ENCODE results near the gene PARD3B. TPM values are rescaled to one million over a fixed set of nuclear protein-coding genes. Genes with fewer than 3 reads are reported as not detected.
A peak's percentile ranks its signal among the peaks of the same experiment; 100 is the strongest.

The PARD3B gene
- total and polyA plus RNA-seq, 2 donors (not counting 1 experiment from before 2014, with no cell fraction given): 7.4 to 20.6 TPM

DNA sequence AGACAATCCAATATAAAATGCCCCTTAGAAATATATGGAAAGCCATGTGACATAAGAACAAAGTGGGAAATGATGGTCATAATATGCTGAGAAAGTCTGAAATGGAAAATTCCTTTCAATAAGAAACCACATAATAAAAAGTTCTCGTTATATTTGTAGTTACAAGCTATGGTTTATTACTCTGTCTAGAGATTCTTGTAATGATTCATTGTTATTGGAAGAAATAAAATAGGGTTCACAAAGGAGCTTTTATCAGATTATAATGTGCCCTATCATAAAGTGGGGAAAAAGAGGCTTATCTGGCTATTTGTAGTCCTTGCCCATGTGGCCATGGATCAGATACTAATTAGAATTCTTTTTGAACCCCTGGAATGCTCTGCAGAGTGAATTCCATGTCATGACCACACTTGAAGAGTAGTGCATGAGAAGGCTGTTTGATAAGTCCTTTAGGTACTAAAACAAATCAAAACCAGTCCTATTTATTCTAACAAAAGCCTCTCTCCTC, 716.3 kb downstream of the PARD3B start:
- no peak overlapping the region for H3K9ac ChIP-seq (ENCODE audit: insufficient read depth, low read length)
- H3K36me3 ChIP-seq (ENCODE audit: control insufficient read depth, insufficient read depth, low read length): no peaks in the 10 kb centered on the region
- no peaks in the 10 kb centered on the region for H3K9me3 ChIP-seq (ENCODE audit: control insufficient read depth, insufficient read depth, low read depth, low read length)
- no peak overlapping the region for H2AFZ ChIP-seq (ENCODE audit: low read length)
- no peaks in the 10 kb centered on the region for H3K27me3 ChIP-seq (ENCODE audit: control insufficient read depth, insufficient read depth, low read length)
- H3K4me1 ChIP-seq (ENCODE audit: control insufficient read depth, extremely low read depth, insufficient read depth, low read length): no peaks in the 10 kb centered on the region
- DNase-seq (ENCODE audit: low read depth in 2 of 2): peak in 1 of 2 donors; percentile 36
- no peak overlapping the region for H3K27ac ChIP-seq (ENCODE audit: insufficient read depth, low read length)
- no peak overlapping the region for H3K4me2 ChIP-seq (ENCODE audit: extremely low read depth, insufficient read depth, low read length)
- no peaks in the 10 kb centered on the region for H3K79me2 ChIP-seq (ENCODE audit: control insufficient read depth, insufficient read depth, low read length)
- no peaks in the 10 kb centered on the region for H4K20me1 ChIP-seq (ENCODE audit: control insufficient read depth, extremely low read depth, insufficient read depth, low read length)
- no peak for TF ChIP-seq EZH2 (IDR thresholded peaks at IDR 0.05; ENCODE audit: low read length, missing control alignments)
- TF ChIP-seq, protein P1, sequence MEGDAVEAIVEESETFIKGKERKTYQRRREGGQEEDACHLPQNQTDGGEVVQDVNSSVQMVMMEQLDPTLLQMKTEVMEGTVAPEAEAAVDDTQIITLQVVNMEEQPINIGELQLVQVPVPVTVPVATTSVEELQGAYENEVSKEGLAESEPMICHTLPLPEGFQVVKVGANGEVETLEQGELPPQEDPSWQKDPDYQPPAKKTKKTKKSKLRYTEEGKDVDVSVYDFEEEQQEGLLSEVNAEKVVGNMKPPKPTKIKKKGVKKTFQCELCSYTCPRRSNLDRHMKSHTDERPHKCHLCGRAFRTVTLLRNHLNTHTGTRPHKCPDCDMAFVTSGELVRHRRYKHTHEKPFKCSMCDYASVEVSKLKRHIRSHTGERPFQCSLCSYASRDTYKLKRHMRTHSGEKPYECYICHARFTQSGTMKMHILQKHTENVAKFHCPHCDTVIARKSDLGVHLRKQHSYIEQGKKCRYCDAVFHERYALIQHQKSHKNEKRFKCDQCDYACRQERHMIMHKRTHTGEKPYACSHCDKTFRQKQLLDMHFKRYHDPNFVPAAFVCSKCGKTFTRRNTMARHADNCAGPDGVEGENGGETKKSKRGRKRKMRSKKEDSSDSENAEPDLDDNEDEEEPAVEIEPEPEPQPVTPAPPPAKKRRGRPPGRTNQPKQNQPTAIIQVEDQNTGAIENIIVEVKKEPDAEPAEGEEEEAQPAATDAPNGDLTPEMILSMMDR (conservative IDR thresholded peaks at IDR 0.05 in 1 of 2, IDR thresholded peaks at IDR 0.05 in 1 of 2; ENCODE audit: low read depth in 1 of 2, low read length in 2 of 2): no peak
- no peak overlapping the region for H3K4me3 ChIP-seq (replicated peaks in 1 of 4; ENCODE audit: control extremely low read depth in 1 of 4, insufficient read depth in 1 of 4, low read depth in 3 of 4, low read length in 4 of 4)

GRCh38 chr2:205267323-205267722, 722.0 kb downstream of the PARD3B start:
- no peaks in the 10 kb centered on the region for H4K20me1 ChIP-seq (ENCODE audit: control insufficient read depth, extremely low read depth, insufficient read depth, low read length)
- H3K27me3 ChIP-seq (ENCODE audit: control insufficient read depth, insufficient read depth, low read length): no peaks in the 10 kb centered on the region
- H2AFZ ChIP-seq (ENCODE audit: low read length): no peak overlapping the region
- TF ChIP-seq, protein P1 (conservative IDR thresholded peaks at IDR 0.05 in 1 of 2, IDR thresholded peaks at IDR 0.05 in 1 of 2; ENCODE audit: low read depth in 1 of 2, low read length in 2 of 2): no peak
- no peak for TF ChIP-seq EZH2 (IDR thresholded peaks at IDR 0.05; ENCODE audit: low read length, missing control alignments)
- no peak overlapping the region for H3K4me2 ChIP-seq (ENCODE audit: extremely low read depth, insufficient read depth, low read length)
- H3K4me1 ChIP-seq (ENCODE audit: control insufficient read depth, extremely low read depth, insufficient read depth, low read length): no peaks in the 10 kb centered on the region
- no peaks in the 10 kb centered on the region for H3K36me3 ChIP-seq (ENCODE audit: control insufficient read depth, insufficient read depth, low read length)
- no peaks in the 10 kb centered on the region for H3K9me3 ChIP-seq (ENCODE audit: control insufficient read depth, insufficient read depth, low read depth, low read length)
- DNase-seq (ENCODE audit: low read depth in 2 of 2): no peak
- no peaks in the 10 kb centered on the region for H3K79me2 ChIP-seq (ENCODE audit: control insufficient read depth, insufficient read depth, low read length)
- no peak overlapping the region for H3K4me3 ChIP-seq (replicated peaks in 1 of 4; ENCODE audit: control extremely low read depth in 1 of 4, insufficient read depth in 1 of 4, low read depth in 3 of 4, low read length in 4 of 4)
- H3K9ac ChIP-seq (ENCODE audit: insufficient read depth, low read length): no peak overlapping the region
- no peak overlapping the region for H3K27ac ChIP-seq (ENCODE audit: insufficient read depth, low read length)

DNA sequence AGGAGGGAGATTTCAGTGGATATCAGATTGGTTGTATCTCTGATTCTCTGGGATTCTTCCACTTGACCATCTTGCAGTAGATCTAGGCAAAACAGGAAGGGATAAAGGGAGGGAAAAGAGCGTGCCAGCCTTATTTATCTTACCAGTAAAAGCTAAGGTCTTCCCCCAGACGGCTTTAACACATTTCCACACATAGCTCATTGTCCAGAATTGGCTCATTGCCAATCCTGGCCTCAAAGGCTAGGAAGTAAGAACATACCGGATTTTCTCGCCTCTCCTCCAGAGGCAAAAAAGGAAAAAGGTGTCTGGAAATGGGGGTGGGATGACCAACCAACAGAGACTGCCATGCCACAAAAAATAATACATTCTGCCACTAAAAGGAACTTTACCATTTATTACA, 725.4 kb downstream of the PARD3B start:
- TF ChIP-seq, protein P1 (conservative IDR thresholded peaks at IDR 0.05 in 1 of 2, IDR thresholded peaks at IDR 0.05 in 1 of 2; ENCODE audit: low read depth in 1 of 2, low read length in 2 of 2): no peak
- no peak for TF ChIP-seq EZH2 (IDR thresholded peaks at IDR 0.05; ENCODE audit: low read length, missing control alignments)
- Histone ChIP-seq H3K36me3 (ENCODE audit: control insufficient read depth, insufficient read depth, low read length) (no peaks in the 10 kb centered on the region), H3K27me3 (ENCODE audit: control insufficient read depth, insufficient read depth, low read length) (no peaks in the 10 kb centered on the region), H4K20me1 (ENCODE audit: control insufficient read depth, extremely low read depth, insufficient read depth, low read length) (no peaks in the 10 kb centered on the region), H3K27ac (ENCODE audit: insufficient read depth, low read length) (no peak overlapping the region), H3K4me2 (ENCODE audit: extremely low read depth, insufficient read depth, low read length) (no peak overlapping the region), H3K4me3 (replicated peaks in 1 of 4; ENCODE audit: control extremely low read depth in 1 of 4, insufficient read depth in 1 of 4, low read depth in 3 of 4, low read length in 4 of 4) (no peak overlapping the region), H2AFZ (ENCODE audit: low read length) (no peak overlapping the region), H3K9me3 (ENCODE audit: control insufficient read depth, insufficient read depth, low read depth, low read length) (no peaks in the 10 kb centered on the region), H3K9ac (ENCODE audit: insufficient read depth, low read length) (no peak overlapping the region), H3K4me1 (ENCODE audit: control insufficient read depth, extremely low read depth, insufficient read depth, low read length) (no peaks in the 10 kb centered on the region), H3K79me2 (ENCODE audit: control insufficient read depth, insufficient read depth, low read length) (no peaks in the 10 kb centered on the region)
- DNase-seq (ENCODE audit: low read depth in 2 of 2): peak in 1 of 2 donors; percentile 7

All from fibroblast of lung (primary cell).